M059J (cell line): ENCODE results near the gene ELOVL4. TPM values are rescaled to one million over a fixed set of nuclear protein-coding genes. Genes with fewer than 3 reads are reported as not detected.

Experiments used
- DNase-seq: peaks from one replicate; pipeline ENCODE4 v3.0.0-alpha.2; 2012; ENCODE audit warnings: low read depth
- total RNA-seq: library from RNA; depleted of rRNA; stranded (reverse); fragments of >200 nt; shearing (Covaris generic); gene quantifications from 2 replicates; pipeline ENCODE4 v1.2.3, GENCODE V29; 2014; rRNA removed

ELOVL4 gene
- total RNA-seq, 1 experiment from 2014 or later = 2.4 TPM

DNA sequence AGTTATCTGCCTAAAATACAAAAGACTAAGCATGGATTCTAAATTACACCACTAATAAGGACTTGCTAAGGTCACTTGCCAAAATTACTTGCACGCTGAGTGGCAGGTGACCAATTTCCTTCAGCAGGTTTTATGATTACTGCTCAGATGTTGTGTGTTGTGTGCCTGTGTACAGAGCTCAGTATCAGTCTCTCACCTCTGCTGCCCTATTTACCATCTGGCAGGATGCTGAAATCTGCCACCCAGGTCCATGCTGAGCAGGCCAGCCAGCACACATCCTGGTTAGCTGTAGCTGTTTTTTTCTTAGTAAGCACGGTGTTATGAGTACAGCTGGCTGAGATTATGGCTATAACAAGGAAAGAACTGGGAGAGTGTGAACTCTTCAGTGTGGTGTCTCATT lies 34.0 kb downstream of the ELOVL4 start:
- no peak for DNase-seq

DNA sequence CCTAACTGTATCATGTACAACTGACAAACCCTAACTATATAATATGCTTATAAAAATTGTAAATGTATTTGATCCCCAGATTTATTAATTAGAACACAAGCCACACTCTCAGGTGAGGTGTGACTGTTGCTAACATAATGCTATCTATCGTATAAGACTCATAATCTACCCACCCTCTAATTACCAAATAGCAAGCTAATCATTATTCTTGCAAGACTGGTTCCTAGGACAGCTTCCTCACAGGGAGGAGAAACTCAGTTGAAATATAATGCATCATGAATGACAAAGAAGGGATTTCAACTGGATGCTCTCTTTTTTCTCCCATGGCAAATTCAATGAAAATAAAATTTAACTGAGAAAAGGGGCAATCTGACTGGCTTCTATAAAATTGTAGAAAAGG lies 35.4 kb downstream of the ELOVL4 start:
- no peak for DNase-seq

DNA sequence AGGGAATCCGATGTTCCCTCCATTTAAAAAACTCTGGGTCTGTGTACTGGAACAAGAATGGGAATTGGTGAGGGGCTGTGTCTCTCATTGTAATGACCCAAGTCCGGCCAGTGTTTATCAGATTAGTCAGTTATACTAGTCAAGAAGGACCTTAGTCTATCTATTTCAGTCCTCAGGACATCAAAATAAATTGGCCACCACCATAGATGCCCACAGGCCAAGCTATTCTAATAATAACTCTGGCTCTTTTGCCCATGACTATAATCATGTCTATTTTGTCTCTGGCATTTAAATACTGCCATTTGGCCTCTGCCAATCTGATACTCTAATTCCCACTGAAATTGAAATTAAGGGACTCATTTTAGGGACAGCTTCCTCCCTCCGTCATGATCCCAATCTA lies 37.8 kb downstream of the ELOVL4 start:
- DNase-seq = no peak

DNA sequence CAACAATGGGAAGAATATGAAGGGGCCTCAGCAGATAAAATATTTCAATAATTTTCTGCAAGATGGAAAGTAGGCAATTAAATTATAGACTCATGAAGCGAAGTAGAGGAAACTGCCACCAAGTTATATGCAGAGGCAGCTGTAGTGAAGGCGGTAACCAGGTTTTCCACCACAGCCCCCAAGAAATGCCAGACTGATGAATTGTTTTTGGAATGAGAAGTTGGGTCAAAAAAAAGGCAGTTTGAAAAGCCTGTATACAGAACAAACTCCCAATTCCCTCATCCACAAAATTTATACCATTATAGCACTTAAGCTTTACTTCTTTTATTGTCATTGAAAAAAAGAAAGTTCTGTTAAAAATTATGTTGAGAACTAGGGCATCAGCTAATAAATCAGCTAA lies 45.3 kb downstream of the ELOVL4 start:
- DNase-seq = no peak

DNA sequence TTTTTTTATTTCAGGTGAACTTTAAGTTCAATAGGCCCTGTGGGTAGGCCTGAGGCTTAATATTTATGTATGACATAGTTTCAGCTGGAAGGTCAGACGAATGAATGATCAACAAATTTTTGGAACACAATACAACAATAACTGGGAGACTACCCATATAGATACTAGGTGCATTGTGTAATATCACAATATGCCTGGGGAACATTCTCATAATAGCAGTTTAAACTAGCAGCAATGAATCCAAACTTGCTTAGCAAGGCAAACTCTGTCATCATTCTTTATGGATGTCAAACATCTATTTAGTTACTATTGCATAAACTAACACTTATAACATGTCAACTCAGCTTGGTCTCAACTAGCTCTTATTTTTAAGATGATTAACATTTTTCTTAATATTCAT lies 49.3 kb downstream of the ELOVL4 start:
- DNase-seq = no peak

DNA sequence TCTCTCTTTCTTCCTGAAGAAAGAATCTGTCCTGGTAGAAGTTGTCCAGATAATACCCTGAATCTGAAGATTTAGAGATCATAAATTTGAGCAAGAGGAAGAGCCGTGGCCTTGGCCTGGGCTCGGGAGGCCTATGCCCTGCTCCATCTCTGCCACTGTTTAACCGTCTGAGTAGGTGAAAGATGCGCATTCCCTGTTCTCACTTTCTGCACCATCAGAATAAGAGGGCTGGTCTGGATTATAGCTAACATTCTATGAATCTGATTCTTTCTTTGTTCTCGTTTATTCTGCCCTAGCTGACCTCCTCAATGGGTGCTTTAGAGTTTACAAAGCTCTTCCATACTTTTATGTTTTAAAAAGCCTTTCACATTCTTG lies 51.3 kb downstream of the ELOVL4 start:
- no peak for DNase-seq

DNA sequence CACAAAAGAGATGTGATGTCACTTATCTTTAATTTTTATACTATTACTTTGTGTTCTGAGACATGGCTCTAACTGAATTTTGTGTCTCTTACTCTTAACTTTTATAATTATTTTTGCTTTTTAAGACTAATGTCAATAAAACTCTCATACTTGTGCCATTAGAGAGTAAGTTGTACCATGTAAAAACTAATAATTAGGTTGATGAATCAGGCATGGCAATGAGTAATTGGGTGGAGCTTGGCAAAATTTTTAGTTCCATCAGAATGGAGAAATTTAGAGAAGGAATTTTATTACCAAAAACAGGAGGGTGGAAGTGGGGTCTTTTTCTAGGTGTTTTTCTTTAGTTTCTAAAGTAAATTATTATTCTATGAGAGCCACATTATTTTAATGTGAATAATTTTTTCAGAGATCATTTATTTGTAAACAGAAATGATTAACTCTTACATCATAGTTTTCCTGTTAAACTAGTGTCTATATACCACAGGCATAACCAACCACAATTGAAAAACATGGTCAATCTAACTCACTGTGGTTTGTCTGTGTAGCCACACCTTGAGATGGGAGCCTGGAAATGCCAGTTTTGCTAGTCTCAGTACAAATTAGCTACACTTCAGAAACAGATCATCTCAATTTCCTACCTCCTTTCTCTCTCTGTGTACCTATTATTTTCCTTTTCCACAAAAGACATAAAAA lies 51.8 kb downstream of the ELOVL4 start:
- peak; percentile 8 for DNase-seq

DNA sequence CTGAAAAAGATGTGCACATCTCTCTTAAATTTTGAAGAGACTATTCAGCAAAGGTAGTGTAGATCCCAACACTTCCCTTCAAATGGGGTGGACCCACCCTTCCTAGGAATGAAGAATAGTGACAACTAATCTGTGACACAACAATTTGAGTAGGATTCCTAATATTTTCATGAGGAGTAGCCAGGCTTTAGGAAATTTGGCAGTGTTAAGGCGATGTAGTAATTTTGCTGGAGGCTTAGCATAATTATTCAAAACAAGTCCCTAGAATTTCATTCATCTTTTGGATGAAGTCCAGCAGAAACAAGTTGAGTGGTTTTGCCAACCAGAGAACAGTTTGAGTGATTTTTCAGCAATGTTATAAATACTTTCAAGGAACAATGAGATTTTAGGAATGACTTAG lies 52.4 kb downstream of the ELOVL4 start:
- peak; percentile 26 for DNase-seq

DNA sequence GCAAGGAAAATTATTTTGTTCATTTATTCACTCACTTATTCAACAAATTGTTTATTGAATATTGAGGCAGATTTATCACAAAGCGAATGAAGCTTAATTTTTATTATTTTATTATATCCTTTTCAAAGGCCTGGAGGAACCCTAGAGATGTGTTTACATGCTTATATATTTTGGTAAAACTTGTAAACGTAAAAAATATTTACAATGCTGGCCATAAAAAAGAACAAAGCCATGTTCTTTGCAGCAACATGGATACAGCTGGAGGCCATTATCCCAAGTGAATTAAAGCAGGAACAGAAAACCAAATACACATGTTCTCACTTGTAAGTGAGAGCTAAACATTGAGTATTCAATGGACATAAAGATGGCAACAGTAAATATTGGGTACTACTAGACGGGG lies 58.8 kb downstream of the ELOVL4 start:
- DNase-seq = no peak

DNA sequence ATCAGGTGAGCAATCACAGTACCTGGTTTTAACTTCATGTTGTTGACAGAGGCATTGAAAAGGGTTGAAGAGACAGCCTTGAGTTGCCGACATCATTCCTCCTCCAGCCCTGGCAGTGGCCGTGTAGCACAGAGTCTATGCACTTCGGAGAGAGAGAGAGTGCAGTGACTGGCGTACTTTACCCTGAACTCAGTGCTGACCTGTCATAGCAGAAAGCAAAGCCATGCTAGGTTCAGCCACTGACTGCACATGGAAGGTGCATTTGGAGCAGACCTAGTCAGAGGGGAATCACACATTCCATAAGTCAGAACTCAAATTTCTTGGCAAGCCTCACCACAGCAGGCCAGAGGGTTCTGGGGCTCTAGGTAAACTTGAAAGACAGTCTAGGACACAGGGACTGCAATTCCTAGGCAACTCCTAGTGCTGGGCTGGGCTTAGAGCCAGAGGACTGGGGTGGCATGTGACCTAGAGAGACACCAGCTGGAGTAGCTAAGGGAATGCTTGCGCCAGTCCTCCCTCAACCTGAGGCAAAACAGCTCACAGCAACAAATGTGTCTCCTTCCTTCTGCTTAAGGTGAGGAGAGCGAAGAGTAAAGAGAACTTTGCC lies 69.1 kb downstream of the ELOVL4 start:
- DNase-seq = peak; percentile 15

DNA sequence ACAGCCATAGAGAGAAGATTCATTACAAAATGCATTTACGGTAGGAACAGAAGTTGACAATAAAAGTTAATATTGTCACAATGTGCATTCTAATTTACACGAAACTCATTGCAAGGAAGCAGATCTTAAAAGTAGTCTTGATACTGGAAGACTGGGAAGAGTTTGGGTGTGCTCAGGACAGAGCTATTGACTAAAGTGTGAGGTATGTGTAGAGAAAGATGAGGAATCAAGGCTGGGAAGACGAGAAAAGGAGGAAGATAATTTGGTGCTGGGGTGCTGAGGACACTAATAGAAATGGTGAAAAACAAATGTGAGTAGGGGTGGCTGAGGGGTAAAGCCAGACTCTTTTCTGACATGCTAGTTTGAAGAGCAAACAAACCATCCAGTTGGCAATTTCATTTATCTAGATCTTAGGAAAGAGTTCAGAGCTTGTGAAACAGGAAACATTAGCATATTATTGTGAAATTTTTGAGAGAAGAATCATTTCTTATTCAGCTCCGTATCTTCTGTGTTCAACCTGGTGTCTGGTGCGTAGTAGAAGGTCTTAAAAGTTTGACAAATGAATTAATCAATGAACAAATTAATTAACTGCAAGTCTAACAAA lies 72.7 kb downstream of the ELOVL4 start:
- no peak for DNase-seq

DNA sequence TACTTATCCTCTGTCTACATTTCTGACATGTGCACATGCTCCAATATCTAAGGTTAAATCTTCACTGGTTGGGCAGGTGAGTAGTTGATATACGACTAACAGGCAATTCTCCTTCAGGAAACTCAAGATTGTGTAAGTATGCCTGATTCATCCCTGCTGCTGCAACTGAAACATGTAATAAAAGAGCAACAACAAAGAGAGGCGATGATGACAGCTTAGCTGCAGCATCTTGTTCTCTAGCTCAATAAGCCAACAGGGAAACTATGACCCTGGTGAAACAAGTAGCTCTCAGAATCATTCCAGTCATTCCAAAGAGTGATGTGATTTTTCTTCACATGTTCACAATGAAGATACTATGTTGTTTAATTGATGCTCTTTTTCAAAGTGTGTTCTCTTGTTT lies 74.4 kb downstream of the ELOVL4 start:
- DNase-seq = peak; percentile 7

DNA sequence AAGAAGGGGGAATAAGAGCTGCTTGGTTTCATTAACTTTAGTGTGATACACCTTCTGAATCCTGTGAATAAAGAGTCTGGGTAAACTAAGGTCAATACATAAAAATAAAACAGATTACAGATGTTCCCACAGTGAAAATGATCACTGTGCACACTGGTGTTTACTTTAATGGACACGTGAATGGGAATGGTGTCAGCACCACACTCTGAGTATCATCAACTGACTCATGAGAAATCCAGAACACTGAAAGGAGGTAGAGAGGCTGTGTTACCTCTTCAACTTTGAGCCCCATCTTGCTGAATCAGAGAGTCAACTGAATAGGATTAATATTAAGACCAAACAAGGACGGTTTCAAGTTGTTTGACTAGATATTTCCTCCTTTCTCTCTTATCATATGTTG lies 75.0 kb downstream of the ELOVL4 start:
- DNase-seq = no peak

DNA sequence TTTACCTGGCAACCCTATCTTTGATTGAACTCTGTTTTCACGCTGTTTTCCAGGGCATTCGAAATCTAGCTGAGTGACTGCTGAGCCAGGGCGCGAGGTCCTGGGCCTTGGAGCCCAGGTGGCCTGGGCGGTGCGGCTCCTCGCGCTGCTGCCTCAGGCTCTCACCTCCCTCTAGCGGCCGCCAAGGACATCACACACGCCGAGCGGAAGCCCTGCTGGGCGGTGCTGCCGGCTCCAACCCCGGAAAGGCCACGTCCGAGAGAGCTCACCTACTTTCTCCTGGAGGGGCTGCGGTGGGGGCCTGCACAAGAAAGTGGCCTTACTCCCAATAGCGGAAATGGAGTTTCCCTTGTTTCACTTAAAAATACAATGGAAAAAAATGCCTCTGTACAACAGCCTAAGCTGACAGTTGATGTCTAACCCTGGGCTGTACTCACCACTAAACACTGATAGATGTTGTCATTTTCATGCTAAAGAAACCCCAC lies 77.7 kb downstream of the ELOVL4 start:
- DNase-seq = peak; percentile 72

DNA sequence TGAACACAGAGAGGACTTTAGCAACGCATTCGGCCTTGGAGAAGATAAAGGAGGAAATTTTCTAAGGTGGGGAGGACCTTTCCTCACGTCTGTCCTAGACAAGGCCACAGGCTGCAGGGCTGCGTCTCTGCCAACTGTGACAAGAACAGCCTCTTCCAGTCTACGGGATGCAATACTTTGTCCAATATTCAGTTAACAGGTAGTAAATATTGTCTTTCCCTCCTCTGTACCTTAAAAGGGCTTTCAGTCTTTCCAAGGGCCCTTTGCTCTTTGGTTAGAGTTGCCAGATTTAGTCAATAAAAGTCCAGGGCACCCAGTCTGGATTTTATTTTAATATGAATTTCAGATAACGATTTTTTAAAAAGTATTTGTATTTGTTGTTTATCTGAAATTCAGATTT lies 78.2 kb downstream of the ELOVL4 start:
- DNase-seq = no peak

DNA sequence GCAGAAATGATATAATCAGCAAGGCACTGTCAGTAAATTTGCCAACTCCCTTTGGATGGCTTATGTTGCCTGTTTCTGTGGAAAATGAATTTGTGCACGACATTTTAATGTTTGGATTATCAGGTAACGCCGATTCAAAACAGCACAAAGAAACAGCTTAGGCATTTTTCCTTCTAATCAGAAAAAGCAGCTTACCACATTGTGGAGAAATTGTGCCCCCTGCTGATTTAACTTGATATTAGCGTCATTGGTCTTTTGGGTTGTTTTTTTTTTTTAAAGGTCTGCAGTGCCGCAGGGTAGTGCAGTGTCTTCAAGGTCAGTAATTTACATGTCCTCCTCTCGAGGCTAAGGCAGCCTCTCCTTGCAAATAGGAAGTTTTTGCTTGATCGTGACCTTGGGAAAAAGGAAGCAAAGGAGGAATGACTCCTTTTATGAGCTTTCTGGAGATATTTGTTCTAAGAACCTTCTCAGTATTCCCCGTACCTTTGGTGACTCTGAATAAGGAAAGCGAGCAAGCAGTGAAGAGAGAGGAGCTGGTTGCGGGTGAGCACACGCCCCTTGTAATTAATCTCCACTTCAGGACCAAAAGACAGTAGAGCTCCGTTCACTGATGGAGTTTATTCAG lies 79.1 kb downstream of the ELOVL4 start:
- DNase-seq = peak; percentile 74

Other genes with a start within 250 kb of the ELOVL4 start
- gene TTK, start 57.1 kb upstream of the ELOVL4 start, total RNA-seq = 82.3 and 86.0 TPM in 2 replicates
- gene BCKDHB, start 159.1 kb upstream of the ELOVL4 start, total RNA-seq = 11.6 and 17.9 TPM in 2 replicates